Fibroblast of pulmonary artery (primary cell): ENCODE data around the gene PARD6G.

Experiments
- DNase-seq: peaks from one replicate; pipeline ENCODE4 v3.0.0-alpha.2; 2010; ENCODE audit warnings: low read depth
- H3K4me3 ChIP-seq: replicated peaks from 2 replicates; pipeline ENCODE4 v1.5.1; 2011; ENCODE audit warnings: low read depth, mild to moderate bottlenecking, control low read depth, low read length, moderate library complexity
- TF ChIP-seq, protein P1 (sequence below): IDR thresholded peaks from 2 replicates; pipeline ENCODE4 v1.5.1; 2011; ENCODE audit warnings: mild to moderate bottlenecking, control low read depth, low read length, inconsistent platforms; ENCODE audit errors: missing control alignments

PARD6G gene

DNA sequence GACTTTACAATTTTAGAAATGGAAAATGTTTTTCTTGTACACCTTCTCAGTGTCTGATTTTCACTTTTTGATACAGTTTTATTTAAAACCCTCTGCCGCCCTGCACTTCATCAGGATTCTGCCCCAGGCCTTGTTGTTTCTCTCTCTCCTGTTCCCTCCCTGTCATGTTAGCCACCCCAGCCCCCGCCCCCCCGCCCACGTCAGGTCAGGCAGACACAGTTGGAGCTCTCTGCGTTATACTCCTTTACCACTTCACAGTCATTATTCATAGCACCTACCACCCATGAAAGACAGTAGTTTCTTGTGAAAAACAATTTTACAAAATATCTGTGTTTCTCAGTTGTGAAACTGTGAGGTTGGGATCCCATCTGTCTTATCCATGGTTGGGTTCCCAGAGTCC, 116.8 kb downstream of the PARD6G start:
- TF ChIP-seq, protein P1, sequence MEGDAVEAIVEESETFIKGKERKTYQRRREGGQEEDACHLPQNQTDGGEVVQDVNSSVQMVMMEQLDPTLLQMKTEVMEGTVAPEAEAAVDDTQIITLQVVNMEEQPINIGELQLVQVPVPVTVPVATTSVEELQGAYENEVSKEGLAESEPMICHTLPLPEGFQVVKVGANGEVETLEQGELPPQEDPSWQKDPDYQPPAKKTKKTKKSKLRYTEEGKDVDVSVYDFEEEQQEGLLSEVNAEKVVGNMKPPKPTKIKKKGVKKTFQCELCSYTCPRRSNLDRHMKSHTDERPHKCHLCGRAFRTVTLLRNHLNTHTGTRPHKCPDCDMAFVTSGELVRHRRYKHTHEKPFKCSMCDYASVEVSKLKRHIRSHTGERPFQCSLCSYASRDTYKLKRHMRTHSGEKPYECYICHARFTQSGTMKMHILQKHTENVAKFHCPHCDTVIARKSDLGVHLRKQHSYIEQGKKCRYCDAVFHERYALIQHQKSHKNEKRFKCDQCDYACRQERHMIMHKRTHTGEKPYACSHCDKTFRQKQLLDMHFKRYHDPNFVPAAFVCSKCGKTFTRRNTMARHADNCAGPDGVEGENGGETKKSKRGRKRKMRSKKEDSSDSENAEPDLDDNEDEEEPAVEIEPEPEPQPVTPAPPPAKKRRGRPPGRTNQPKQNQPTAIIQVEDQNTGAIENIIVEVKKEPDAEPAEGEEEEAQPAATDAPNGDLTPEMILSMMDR: no peak
- no peak for DNase-seq
- no peak overlapping the region for H3K4me3 ChIP-seq

DNA sequence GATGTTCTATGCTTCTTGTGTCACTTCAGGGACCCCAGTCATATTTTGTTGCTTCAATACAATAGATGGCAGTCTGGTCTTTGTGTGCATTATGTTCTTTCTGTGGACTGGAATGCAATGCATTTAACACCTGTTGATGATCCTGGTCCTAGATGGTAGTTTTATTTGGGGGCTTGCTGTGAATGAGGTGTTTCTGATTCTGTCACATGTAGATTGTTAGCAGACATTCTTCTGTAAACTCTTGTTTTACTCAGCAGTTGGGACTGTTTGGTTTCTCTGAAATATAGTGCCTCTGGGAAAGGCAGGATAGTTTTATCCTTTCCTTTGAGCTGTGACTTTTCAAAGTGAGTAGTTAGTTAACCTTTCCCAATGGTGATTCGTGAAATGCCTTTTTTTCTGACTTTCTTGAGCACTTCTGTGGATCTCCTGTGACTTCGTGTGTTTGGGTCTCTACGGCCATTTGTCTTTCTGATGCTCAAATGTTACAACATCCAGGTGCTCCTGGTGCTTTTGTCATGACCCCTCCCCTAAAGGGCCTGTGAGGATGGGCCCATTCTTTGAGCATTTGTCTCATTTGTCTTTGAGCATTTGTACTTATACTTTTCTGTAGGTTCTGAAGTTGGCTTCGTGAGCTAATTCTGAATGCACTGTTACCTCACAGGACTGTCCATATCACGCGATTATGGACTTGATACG, 117.5 kb downstream of the PARD6G start:
- TF ChIP-seq, protein P1: no peak
- H3K4me3 ChIP-seq: no peak overlapping the region
- no peak for DNase-seq

DNA sequence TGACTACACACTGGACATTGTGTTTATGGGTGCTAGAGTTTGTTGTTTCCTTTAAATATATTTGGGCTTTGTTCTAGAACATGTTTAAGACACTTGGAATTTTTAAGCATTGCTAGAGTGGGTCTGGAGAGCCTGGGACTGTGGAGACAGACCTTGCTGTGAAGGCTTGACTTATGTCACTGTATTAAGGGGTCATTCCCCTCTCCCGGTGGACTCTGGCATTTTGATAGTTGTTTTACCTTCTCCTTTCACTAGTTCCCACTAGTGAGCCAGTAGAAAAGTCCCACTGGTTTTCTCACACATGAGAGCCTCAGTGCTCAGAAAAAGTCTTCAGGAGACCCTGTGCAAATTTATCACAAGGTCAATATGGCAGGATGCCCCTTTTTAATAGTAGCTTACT, 119.7 kb downstream of the PARD6G start:
- no peak for DNase-seq
- TF ChIP-seq, protein P1: no peak
- no peak overlapping the region for H3K4me3 ChIP-seq

DNA sequence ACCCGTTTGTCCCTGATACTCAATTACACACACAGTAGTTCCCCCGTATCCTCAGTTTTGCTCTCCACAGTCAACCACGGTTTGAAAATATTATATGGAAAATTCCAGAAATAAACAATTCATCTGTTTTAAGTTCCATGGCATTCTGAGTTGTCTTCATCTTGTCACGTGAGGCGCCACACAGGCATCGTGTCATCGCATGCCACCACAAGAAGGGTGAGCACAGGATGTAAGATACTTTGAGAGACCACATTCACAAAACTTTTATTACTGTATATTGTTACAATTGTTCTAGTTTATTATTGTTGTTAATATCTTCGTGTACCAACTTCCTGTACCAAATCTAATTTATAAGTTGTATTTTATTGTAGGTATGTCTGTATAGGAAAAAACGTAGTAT, 120.5 kb downstream of the PARD6G start:
- DNase-seq: no peak
- H3K4me3 ChIP-seq: no peak overlapping the region
- TF ChIP-seq, protein P1: no peak

GRCh38 chr18:80124131-80124530, 123.2 kb downstream of the PARD6G start:
- H3K4me3 ChIP-seq: no peak overlapping the region
- TF ChIP-seq, protein P1: no peak
- DNase-seq: no peak

GRCh38 chr18:80120932-80121331, 126.4 kb downstream of the PARD6G start:
- H3K4me3 ChIP-seq: no peak overlapping the region
- TF ChIP-seq, protein P1: no peak
- DNase-seq: no peak

GRCh38 chr18:80119111-80119510, 128.2 kb downstream of the PARD6G start:
- TF ChIP-seq, protein P1: no peak
- DNase-seq: no peak
- H3K4me3 ChIP-seq: no peak overlapping the region
